ENCODE measurements around the gene DRP2. TPM values are rescaled to one million over a fixed set of nuclear protein-coding genes. Genes with fewer than 3 reads are reported as not detected.

Gene DRP2
- total RNA-seq, 2 donors from 2014 or later: 0.57 to 0.65 TPM

Other genes with a start within 250 kb of the DRP2 start
- gene TRMT2B, start 167.7 kb upstream of the DRP2 start, total RNA-seq: 10 to 100 TPM; 12.9 to 14.7 TPM
- 10 to 100 TPM; 13.8 to 26.5 TPM for gene TMEM35A, start 140.9 kb upstream of the DRP2 start, total RNA-seq
- gene CENPI, start 121.6 kb upstream of the DRP2 start, total RNA-seq: 1 to 10 TPM; 1.2 to 2.0 TPM
- not detected for gene TAF7L, start 71.5 kb downstream of the DRP2 start, total RNA-seq
- 1 to 10 TPM; 9.0 TPM for gene TIMM8A, start 129.0 kb downstream of the DRP2 start, total RNA-seq
- 10 to 100 TPM in 1 of 2 donors, 1 to 10 TPM in 1; 5.2 to 11.5 TPM for gene BTK, start 166.4 kb downstream of the DRP2 start, total RNA-seq
- gene RPL36A, start 171.2 kb downstream of the DRP2 start, total RNA-seq: 100 to 1,000 TPM; 203 to 225 TPM
- 10 to 100 TPM; 20.1 to 24.2 TPM for gene GLA, start 188.1 kb downstream of the DRP2 start, total RNA-seq
- 10 to 100 TPM; 50.9 to 54.4 TPM for gene HNRNPH2, start 188.4 kb downstream of the DRP2 start, total RNA-seq

All from posterior vena cava (tissue), 2 donors.